Measurements from ENCODE around the gene HIVEP3.

Gene HIVEP3

GRCh38 chr1:41620365-41621169, 298.2 kb downstream of the HIVEP3 start:
- Histone ChIP-seq H3K27ac (ENCODE audit: low read depth, low read length, severe bottlenecking) (no peak overlapping the region), H3K9me3 (ENCODE audit: control insufficient read depth, low read length) (no peaks in the 10 kb centered on the region), H3K4me3 (ENCODE audit: extremely low read depth, insufficient read depth, low read length, poor library complexity, severe bottlenecking) (no peak overlapping the region), H3K36me3 (ENCODE audit: control insufficient read depth, insufficient read depth, low read length) (no peaks in the 10 kb centered on the region), H3K4me1 (ENCODE audit: control insufficient read depth, insufficient read depth, low read length, poor library complexity, severe bottlenecking) (peaks cover 24% of the 10 kb centered on the region)
- WGBS, 2 experiments (ENCODE audit: insufficient coverage in 2 of 2), result 83 to 86% methylated on average over 8 to 9 of the region's 9 CpGs

- no peak overlapping the region for H3K27ac ChIP-seq (ENCODE audit: low read depth, low read length, severe bottlenecking)
- peaks cover 24% of the 10 kb centered on the region for H3K4me1 ChIP-seq (ENCODE audit: control insufficient read depth, insufficient read depth, low read length, poor library complexity, severe bottlenecking)
- 42 to 46% methylated on average over 7 to 8 of the region's 10 CpGs for WGBS, 2 experiments (ENCODE audit: insufficient coverage in 2 of 2)
- no peaks in the 10 kb centered on the region for H3K9me3 ChIP-seq (ENCODE audit: control insufficient read depth, low read length)
- no peak overlapping the region for H3K4me3 ChIP-seq (ENCODE audit: extremely low read depth, insufficient read depth, low read length, poor library complexity, severe bottlenecking)
- no peaks in the 10 kb centered on the region for H3K36me3 ChIP-seq (ENCODE audit: control insufficient read depth, insufficient read depth, low read length)
Measured at GRCh38 chr1:41619511-41620364, 299.0 kb downstream of the HIVEP3 start.

DNA sequence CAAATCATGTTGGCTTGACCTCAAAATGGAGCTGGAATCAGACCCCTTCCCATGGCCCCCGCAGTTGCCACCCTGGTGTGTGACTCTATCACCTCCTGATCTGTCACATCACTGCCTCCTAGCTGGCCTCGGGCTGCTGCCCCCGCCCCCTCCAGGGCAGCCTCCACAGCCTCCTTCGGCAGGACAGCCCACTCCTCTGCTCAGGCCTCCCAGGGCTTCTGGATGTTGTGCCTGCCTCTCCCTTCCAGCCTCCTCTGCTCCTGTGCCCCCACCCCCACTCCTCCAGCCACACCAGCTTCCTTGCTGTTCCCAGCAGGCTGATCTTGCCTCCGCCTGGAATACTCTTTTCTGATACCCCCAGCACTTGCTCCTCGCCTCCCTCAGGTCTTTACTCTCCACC, 299.9 kb downstream of the HIVEP3 start:
- H3K36me3 ChIP-seq (ENCODE audit: control insufficient read depth, insufficient read depth, low read length), result no peaks in the 10 kb centered on the region
- H3K4me3 ChIP-seq (ENCODE audit: extremely low read depth, insufficient read depth, low read length, poor library complexity, severe bottlenecking), result no peak overlapping the region
- H3K9me3 ChIP-seq (ENCODE audit: control insufficient read depth, low read length), result no peaks in the 10 kb centered on the region
- H3K27ac ChIP-seq (ENCODE audit: low read depth, low read length, severe bottlenecking), result no peak overlapping the region
- WGBS, 2 experiments (ENCODE audit: insufficient coverage in 2 of 2), result 68 to 87% methylated on average over 3 to 6 of the region's 6 CpGs
- H3K4me1 ChIP-seq (ENCODE audit: control insufficient read depth, insufficient read depth, low read length, poor library complexity, severe bottlenecking), result peaks cover 21% of the 10 kb centered on the region

GRCh38 chr1:41618066-41618825, 300.5 kb downstream of the HIVEP3 start:
- 91 to 96% methylated on average over 13 to 14 of the region's 14 CpGs for whole genome bisulfite sequencing, 2 experiments (ENCODE audit: insufficient coverage in 2 of 2)
- Histone ChIP-seq H3K4me1 (ENCODE audit: control insufficient read depth, insufficient read depth, low read length, poor library complexity, severe bottlenecking) (peaks cover 15% of the 10 kb centered on the region), H3K36me3 (ENCODE audit: control insufficient read depth, insufficient read depth, low read length) (no peaks in the 10 kb centered on the region), H3K9me3 (ENCODE audit: control insufficient read depth, low read length) (no peaks in the 10 kb centered on the region), H3K4me3 (ENCODE audit: extremely low read depth, insufficient read depth, low read length, poor library complexity, severe bottlenecking) (no peak overlapping the region), H3K27ac (ENCODE audit: low read depth, low read length, severe bottlenecking) (no peak overlapping the region)

DNA sequence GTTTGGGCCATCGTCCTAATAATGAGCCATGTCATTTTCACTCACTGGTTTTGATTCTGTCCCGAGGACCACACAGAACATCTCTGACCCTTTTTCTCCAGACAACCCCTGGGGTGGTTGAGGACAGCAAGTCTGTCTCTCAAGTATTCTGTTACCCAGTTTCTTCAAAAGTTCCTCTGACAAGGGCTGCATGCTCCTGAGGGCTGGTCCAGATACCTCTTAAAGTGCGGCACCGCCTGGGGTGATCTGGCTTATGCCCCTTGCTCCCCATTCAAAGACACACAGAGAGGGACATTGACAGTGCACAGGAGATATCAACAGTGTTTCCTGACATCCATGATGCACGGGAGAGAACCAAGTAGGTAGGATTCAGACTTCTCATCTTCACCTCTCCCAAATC, 301.4 kb downstream of the HIVEP3 start:
- no peaks in the 10 kb centered on the region for H3K9me3 ChIP-seq (ENCODE audit: control insufficient read depth, low read length)
- peaks cover 9% of the 10 kb centered on the region for H3K4me1 ChIP-seq (ENCODE audit: control insufficient read depth, insufficient read depth, low read length, poor library complexity, severe bottlenecking)
- H3K36me3 ChIP-seq (ENCODE audit: control insufficient read depth, insufficient read depth, low read length), result no peaks in the 10 kb centered on the region
- H3K27ac ChIP-seq (ENCODE audit: low read depth, low read length, severe bottlenecking), result no peak overlapping the region
- no peak overlapping the region for H3K4me3 ChIP-seq (ENCODE audit: extremely low read depth, insufficient read depth, low read length, poor library complexity, severe bottlenecking)
- 81 to 89% methylated on average over 3 to 4 of the region's 5 CpGs for WGBS, 2 experiments (ENCODE audit: insufficient coverage in 2 of 2)

GRCh38 chr1:41616563-41616962, 302.2 kb downstream of the HIVEP3 start:
- H3K27ac ChIP-seq (ENCODE audit: low read depth, low read length, severe bottlenecking), result no peak overlapping the region
- no peak overlapping the region for H3K4me3 ChIP-seq (ENCODE audit: extremely low read depth, insufficient read depth, low read length, poor library complexity, severe bottlenecking)
- peaks cover 9% of the 10 kb centered on the region for H3K4me1 ChIP-seq (ENCODE audit: control insufficient read depth, insufficient read depth, low read length, poor library complexity, severe bottlenecking)
- H3K36me3 ChIP-seq (ENCODE audit: control insufficient read depth, insufficient read depth, low read length), result no peaks in the 10 kb centered on the region
- H3K9me3 ChIP-seq (ENCODE audit: control insufficient read depth, low read length), result no peaks in the 10 kb centered on the region
- WGBS, 2 experiments (ENCODE audit: insufficient coverage in 2 of 2), result 95% methylated on average over 2 of the region's 2 CpGs; no CpG with 5 or more reads in 1 of the 2 experiments

DNA sequence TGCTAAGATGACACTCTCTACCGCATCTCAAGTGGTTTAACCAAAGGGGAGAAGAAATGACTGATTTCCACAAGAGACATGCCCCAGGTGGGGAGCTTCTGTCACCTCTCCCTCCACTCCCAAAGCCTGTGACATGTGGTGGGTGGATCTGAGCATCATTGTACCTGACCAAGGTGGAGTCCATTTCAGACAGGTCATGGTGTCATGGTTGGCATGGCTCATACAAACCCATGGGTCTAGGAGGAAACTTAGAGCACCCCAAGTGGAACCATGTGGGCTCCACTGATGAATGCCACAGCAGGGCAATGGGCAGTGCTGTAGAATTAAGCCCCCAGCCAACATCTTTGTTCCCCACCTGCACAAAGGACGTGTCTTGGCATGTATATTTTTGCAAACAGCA, 302.7 kb downstream of the HIVEP3 start:
- peaks cover 9% of the 10 kb centered on the region for H3K4me1 ChIP-seq (ENCODE audit: control insufficient read depth, insufficient read depth, low read length, poor library complexity, severe bottlenecking)
- WGBS, 2 experiments (ENCODE audit: insufficient coverage in 2 of 2), result 60 to 88% methylated on average over 1 of the region's 2 CpGs
- H3K27ac ChIP-seq (ENCODE audit: low read depth, low read length, severe bottlenecking), result no peak overlapping the region
- no peak overlapping the region for H3K4me3 ChIP-seq (ENCODE audit: extremely low read depth, insufficient read depth, low read length, poor library complexity, severe bottlenecking)
- H3K36me3 ChIP-seq (ENCODE audit: control insufficient read depth, insufficient read depth, low read length), result no peaks in the 10 kb centered on the region
- no peaks in the 10 kb centered on the region for H3K9me3 ChIP-seq (ENCODE audit: control insufficient read depth, low read length)

DNA sequence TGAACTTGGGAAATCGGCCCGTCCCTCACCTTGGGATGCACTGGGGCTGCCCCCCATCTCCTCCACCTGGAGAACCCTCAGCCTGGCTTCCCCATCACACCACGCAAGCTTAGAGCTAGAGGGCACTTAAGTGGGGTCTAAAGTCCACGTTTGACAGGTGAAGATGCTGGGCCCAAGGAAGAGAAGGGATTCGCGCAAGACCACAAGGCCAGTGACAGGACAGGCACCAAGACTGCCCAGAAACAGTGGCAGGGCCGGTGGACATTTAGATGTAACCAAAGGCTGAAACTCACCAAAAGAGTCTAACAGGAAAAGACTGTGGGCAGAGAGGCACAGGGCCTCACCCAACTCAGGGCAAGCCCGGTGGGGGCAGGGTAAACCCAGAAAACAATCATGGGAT, 303.4 kb downstream of the HIVEP3 start:
- Histone ChIP-seq H3K9me3 (ENCODE audit: control insufficient read depth, low read length) (no peaks in the 10 kb centered on the region), H3K27ac (ENCODE audit: low read depth, low read length, severe bottlenecking) (no peak overlapping the region), H3K4me1 (ENCODE audit: control insufficient read depth, insufficient read depth, low read length, poor library complexity, severe bottlenecking) (peaks cover 9% of the 10 kb centered on the region), H3K4me3 (ENCODE audit: extremely low read depth, insufficient read depth, low read length, poor library complexity, severe bottlenecking) (no peak overlapping the region), H3K36me3 (ENCODE audit: control insufficient read depth, insufficient read depth, low read length) (no peaks in the 10 kb centered on the region)
- 86 to 91% methylated on average over 7 of the region's 8 CpGs for WGBS, 2 experiments (ENCODE audit: insufficient coverage in 2 of 2)

- H3K36me3 ChIP-seq (ENCODE audit: control insufficient read depth, insufficient read depth, low read length), result no peaks in the 10 kb centered on the region
- WGBS, 2 experiments (ENCODE audit: insufficient coverage in 2 of 2), result 91 to 100% methylated on average over 3 to 5 of the region's 6 CpGs
- peaks cover 5% of the 10 kb centered on the region for H3K4me1 ChIP-seq (ENCODE audit: control insufficient read depth, insufficient read depth, low read length, poor library complexity, severe bottlenecking)
- no peak overlapping the region for H3K27ac ChIP-seq (ENCODE audit: low read depth, low read length, severe bottlenecking)
- no peaks in the 10 kb centered on the region for H3K9me3 ChIP-seq (ENCODE audit: control insufficient read depth, low read length)
- H3K4me3 ChIP-seq (ENCODE audit: extremely low read depth, insufficient read depth, low read length, poor library complexity, severe bottlenecking), result no peak overlapping the region
Measured at GRCh38 chr1:41614818-41615217, 303.9 kb downstream of the HIVEP3 start.

- H3K9me3 ChIP-seq (ENCODE audit: control insufficient read depth, low read length), result no peaks in the 10 kb centered on the region
- 75 to 89% methylated on average over 6 to 9 of the region's 10 CpGs for WGBS, 2 experiments (ENCODE audit: insufficient coverage in 2 of 2)
- no peak overlapping the region for H3K27ac ChIP-seq (ENCODE audit: low read depth, low read length, severe bottlenecking)
- no peaks in the 10 kb centered on the region for H3K4me1 ChIP-seq (ENCODE audit: control insufficient read depth, insufficient read depth, low read length, poor library complexity, severe bottlenecking)
- H3K36me3 ChIP-seq (ENCODE audit: control insufficient read depth, insufficient read depth, low read length), result no peaks in the 10 kb centered on the region
- no peak overlapping the region for H3K4me3 ChIP-seq (ENCODE audit: extremely low read depth, insufficient read depth, low read length, poor library complexity, severe bottlenecking)
Measured at GRCh38 chr1:41613689-41614574, 304.8 kb downstream of the HIVEP3 start.
